HG03097 (cell line): ENCODE data around the gene PAEP.

Source experiments
- ATAC-seq: cut with Tn5 transposase; IDR thresholded peaks from one replicate; pipeline ENCODE4 v1.9.1; 2021; ENCODE audit not compliant: unreplicated experiment, low FRiP score

PAEP gene

DNA sequence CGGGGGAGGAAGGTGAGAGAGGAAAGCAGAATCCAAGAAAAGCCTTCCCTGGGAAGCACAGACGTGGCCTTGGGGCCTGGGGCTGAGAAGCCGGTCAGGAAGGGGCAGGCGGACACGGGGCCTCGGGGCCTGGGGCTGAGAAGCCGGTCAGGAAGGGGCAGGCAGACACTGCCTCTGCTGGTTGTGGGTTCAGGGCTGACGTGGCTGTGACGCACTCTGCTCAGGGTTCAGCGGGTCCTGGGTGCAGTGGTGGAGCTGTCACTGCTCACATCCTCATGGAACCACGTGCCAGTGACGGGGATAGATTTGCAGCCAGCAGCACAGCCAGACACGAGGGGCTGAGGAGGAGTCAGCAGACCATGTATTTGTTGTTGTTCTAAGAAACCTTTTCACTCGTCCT is 12.8 kb downstream of the PAEP start:
- no peak for ATAC-seq

- no peak for ATAC-seq
Measured at GRCh38 chr9:135574943-135575342, 13.4 kb downstream of the PAEP start.

DNA sequence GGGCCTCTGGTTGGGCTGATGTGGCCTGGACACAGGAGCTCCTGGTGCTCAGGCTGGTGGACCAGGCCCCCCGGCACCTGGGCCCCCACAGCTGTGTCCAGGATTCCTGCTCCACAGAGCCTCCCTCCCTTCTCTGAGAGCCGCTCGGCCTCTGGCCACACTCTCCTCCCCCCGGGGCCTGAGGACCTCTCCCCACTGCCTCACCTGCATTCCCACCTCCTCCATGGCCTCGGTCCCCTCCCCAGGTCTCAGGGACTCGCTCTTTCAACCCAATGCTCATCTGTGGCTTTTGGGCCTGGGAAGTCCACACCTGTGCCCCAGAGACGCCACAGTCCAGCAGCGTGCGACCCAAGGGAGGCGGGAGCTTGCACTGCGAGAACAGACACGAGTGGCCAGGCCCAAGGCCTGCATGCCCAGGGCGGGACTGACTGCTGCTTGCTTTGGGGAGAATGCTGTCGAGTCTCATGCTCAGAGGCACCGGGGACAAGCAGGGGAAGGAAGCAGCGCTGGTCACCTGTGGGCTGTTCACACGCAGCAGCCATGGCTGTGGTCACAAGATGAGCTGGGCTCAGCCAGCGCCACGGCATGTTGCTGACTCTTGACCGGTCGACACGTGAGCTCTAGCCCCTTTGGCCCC is 14.6 kb downstream of the PAEP start:
- ATAC-seq, result no peak

GRCh38 chr9:135577256-135577655 is 15.7 kb downstream of the PAEP start:
- no peak for ATAC-seq

- no peak for ATAC-seq
Measured at GRCh38 chr9:135579356-135579755, 17.8 kb downstream of the PAEP start.

DNA sequence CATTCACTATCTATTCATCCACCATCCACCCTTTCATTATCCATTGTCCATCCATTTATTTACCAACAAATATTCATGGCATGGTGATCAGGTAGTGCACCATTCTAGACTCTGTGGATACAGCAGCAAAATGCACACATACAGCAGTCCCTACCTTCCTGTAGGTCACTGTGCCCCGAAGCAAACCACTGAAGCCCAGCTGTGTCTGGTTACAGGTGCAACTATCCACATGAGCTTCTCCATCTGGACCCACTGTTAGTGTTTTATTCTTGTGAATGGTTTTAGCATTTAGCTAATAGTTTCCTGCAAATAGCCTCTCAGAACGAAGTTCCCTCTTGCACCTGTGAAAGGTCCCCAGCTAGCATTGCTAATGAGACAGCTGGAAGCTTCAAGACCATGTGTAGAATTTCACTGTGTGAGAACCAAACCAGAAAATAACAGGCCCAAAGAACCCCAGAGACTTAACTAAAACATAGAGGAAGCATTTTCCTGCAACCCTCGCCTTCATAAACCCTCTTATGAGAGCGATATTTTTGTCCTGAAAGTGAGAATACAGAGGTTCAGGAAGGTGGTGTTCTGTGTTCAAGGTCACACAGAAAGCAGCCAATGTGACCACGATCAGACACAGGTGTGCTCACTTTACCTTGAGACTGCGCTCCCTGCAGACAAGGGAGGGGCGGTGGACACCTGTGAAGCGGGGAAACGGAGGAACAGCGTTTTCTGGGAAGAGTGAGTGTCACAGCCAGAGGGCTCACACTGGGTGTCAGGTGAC is 18.5 kb downstream of the PAEP start:
- no peak for ATAC-seq

- ATAC-seq, result no peak
Measured at GRCh38 chr9:135580664-135581380, 19.3 kb downstream of the PAEP start.

DNA sequence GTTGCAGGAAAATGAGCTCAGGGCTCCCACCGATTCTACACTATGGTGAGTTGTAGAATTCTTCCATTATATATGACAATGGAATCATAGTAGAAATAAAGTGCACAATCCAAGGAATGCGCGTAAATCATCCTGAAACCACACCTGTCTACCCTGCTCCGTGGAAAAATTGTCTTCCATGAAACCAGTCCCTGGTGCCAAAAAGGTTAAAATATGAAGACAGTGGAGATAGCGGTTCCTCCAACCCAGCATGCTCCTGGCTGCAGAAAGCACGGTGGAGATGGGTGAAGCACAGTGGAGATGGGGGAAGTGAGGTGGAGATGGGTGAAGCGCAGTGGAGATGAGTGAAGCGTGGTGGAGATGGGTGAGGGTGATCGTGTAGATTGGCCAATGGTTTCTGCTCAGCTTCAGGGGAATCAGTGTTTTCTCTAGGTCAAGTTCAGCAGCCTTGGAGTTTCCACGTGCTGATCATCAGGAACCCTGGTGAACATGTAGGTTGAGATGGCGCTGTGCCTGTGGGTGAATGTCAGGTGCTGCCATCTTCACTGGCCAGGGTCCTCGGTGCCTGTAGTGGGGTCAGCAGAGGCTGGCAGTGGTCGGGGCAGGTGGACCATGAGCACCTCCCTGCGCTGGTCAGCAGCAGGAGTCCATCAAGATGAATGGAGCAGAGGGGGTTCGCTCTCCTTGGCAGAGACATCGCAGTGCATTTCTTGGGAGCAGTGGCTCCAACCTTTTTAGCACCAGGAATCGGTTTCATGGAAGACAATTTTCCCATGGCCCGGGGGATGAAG is 20.3 kb downstream of the PAEP start:
- ATAC-seq, result no peak

GRCh38 chr9:135582541-135582940 is 21.0 kb downstream of the PAEP start:
- ATAC-seq, result no peak

- no peak for ATAC-seq
Measured at GRCh38 chr9:135582966-135583687, 21.6 kb downstream of the PAEP start.

- ATAC-seq, result no peak
Measured at GRCh38 chr9:135583688-135584011, 22.1 kb downstream of the PAEP start.

GRCh38 chr9:135584371-135584770 is 22.8 kb downstream of the PAEP start:
- no peak for ATAC-seq

DNA sequence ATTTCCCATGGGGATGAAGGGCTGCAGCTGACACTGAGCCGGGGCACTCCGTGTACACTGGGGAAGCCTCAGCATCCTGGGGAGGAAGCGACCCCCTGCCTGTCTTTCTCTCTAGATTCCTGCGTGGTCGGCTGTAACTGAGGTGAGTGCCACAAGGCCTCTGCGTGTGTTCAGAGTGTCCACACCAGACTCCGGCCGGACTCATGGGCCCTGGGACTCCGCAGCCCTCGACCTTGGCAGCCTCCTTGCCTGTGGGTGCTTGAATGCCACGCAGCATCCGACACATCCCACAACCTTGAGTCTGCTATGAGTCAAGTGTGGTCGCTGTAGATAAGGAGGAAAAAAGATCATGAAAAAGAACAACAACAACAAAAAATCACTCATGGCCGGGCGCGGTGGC is 23.4 kb downstream of the PAEP start:
- no peak for ATAC-seq

DNA sequence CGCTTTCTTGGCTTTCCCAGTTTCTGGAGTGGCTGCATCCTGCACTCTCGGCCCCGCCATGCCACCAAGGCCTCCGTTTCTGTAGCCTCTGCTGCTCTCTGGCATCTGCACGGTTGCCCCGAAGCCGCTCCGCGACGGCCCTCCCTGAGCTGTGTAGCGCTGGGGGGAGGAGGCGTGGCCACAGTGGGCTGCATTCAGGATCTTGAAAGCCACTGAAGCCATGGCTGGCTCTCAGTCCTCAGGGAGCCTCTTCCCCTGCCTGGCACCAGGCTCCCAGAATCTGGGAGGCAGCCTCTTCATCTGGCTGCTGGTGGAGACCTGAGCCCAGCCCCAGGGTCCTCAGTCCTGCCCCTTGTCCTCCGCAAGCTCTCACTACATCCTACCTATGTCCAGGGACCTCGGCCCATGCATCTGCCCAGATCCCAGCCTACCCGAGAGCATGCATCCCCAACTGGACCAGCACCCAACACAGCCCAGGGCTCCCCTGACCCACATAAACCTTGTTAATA is 25.1 kb downstream of the PAEP start:
- ATAC-seq, result no peak

- no peak for ATAC-seq
Measured at GRCh38 chr9:135587658-135588057, 26.1 kb downstream of the PAEP start.

DNA sequence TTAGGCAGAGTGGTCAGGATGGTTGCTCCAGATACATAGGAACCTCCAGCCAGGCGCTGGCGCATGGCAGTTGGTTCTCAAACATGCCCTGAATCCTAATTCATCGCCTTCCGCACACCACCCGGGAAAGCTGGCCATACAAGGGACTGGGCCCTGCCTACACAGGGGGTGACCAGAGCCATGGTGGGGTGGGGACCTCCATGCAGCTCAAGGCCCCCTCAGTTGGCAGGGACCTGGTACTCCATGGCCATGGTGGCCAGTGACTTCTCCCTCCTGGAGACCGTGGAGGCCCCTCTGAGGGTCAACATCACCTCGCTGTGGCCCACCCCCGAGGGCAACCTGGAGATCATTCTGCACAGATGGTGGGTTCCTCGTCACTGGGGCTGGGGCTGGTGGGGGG is 26.8 kb downstream of the PAEP start:
- no peak for ATAC-seq

DNA sequence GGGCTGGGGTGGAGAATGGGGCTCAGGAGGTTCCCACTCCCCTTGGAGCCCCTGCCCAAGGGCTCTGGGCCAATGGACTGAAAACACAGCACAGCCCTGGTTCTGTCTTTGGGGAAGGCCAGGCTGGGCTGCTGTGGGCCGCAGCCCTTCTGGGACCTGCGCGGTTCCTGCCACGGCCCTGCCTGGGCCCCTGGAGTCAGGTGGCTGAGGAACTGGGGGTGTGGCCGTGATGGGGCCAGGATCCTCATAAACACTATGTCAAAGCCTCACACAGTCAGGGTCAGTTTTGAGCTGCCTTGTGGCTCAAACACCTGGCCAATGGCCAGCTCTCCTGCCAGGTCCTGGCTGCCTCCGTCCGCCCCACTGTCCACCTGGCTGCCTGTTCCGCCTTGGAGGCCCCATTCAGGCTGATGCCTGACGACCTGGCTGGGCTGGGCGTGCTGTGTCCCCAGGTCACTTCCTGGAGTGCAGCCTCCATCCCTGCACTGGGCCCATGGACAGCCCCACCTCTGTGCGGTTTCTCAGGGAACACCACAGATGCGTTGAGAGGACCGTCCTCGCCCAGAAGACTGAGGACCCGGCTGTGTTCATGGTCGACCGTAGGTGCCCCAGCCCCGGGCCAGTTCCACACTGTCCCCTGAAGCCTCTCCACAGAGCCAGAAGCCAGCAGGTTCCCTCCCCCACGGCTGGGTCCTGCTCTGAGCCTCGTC is 27.5 kb downstream of the PAEP start:
- ATAC-seq, result no peak

GRCh38 chr9:135589596-135590485 is 28.3 kb downstream of the PAEP start:
- no peak for ATAC-seq
